ENCODE measurements around the gene PREX1. TPM values are rescaled to one million over a fixed set of nuclear protein-coding genes. Genes with fewer than 3 reads are reported as not detected.

PREX1 gene
- total RNA-seq, 1 donor from 2014 or later = 248 TPM

- TF ChIP-seq CTCF (IDR thresholded peaks at IDR 0.05; ENCODE audit: unreplicated experiment) = no peak
- peak overlapping the region; percentile 74 for H3K27ac Mint-ChIP-seq (ENCODE audit: unreplicated experiment)
- H3K4me1 Mint-ChIP-seq (ENCODE audit: unreplicated experiment) = peaks cover 54% of the 10 kb centered on the region
- peak overlapping the region; percentile 37 for H3K4me3 Mint-ChIP-seq (ENCODE audit: unreplicated experiment)
- H3K9me3 Mint-ChIP-seq (ENCODE audit: unreplicated experiment) = no peaks in the 10 kb centered on the region
- H3K36me3 Mint-ChIP-seq (ENCODE audit: low read depth, unreplicated experiment) = peaks cover 52% of the 10 kb centered on the region
- no peak for DNase-seq (ENCODE audit: low spot score)
- H3K27me3 Mint-ChIP-seq (ENCODE audit: unreplicated experiment) = peaks cover 20% of the 10 kb centered on the region
Measured at GRCh38 chr20:48684501-48685041, 143.2 kb downstream of the PREX1 start.

GRCh38 chr20:48683467-48684175 is 144.2 kb downstream of the PREX1 start:
- Mint-ChIP-seq H3K27ac (ENCODE audit: unreplicated experiment) (peak overlapping the region; percentile 58), H3K27me3 (ENCODE audit: unreplicated experiment) (peaks cover 13% of the 10 kb centered on the region), H3K9me3 (ENCODE audit: unreplicated experiment) (no peaks in the 10 kb centered on the region), H3K36me3 (ENCODE audit: low read depth, unreplicated experiment) (peaks cover 53% of the 10 kb centered on the region), H3K4me3 (ENCODE audit: unreplicated experiment) (no peak overlapping the region), H3K4me1 (ENCODE audit: unreplicated experiment) (peaks cover 51% of the 10 kb centered on the region)
- no peak for TF ChIP-seq CTCF (IDR thresholded peaks at IDR 0.05; ENCODE audit: unreplicated experiment)
- DNase-seq (ENCODE audit: low spot score) = no peak

- no peak for TF ChIP-seq CTCF (IDR thresholded peaks at IDR 0.05; ENCODE audit: unreplicated experiment)
- H3K4me3 Mint-ChIP-seq (ENCODE audit: unreplicated experiment) = no peak overlapping the region
- H3K4me1 Mint-ChIP-seq (ENCODE audit: unreplicated experiment) = peaks cover 47% of the 10 kb centered on the region
- H3K9me3 Mint-ChIP-seq (ENCODE audit: unreplicated experiment) = no peaks in the 10 kb centered on the region
- peaks cover 50% of the 10 kb centered on the region for H3K36me3 Mint-ChIP-seq (ENCODE audit: low read depth, unreplicated experiment)
- H3K27ac Mint-ChIP-seq (ENCODE audit: unreplicated experiment) = peak overlapping the region; percentile 68
- H3K27me3 Mint-ChIP-seq (ENCODE audit: unreplicated experiment) = peaks cover 13% of the 10 kb centered on the region
- DNase-seq (ENCODE audit: low spot score) = peak; percentile 31
Measured at GRCh38 chr20:48682529-48683363, 145.1 kb downstream of the PREX1 start.

- Mint-ChIP-seq H3K4me1 (ENCODE audit: unreplicated experiment) (peaks cover 39% of the 10 kb centered on the region), H3K27me3 (ENCODE audit: unreplicated experiment) (peaks cover 12% of the 10 kb centered on the region), H3K36me3 (ENCODE audit: low read depth, unreplicated experiment) (peaks cover 47% of the 10 kb centered on the region), H3K27ac (ENCODE audit: unreplicated experiment) (no peak overlapping the region), H3K9me3 (ENCODE audit: unreplicated experiment) (no peaks in the 10 kb centered on the region), H3K4me3 (ENCODE audit: unreplicated experiment) (no peak overlapping the region)
- no peak for TF ChIP-seq CTCF (IDR thresholded peaks at IDR 0.05; ENCODE audit: unreplicated experiment)
- no peak for DNase-seq (ENCODE audit: low spot score)
Measured at GRCh38 chr20:48681873-48682426, 145.8 kb downstream of the PREX1 start.
